ENCODE results near the gene ADSS2. TPM values are rescaled to one million over a fixed set of nuclear protein-coding genes. Genes with fewer than 3 reads are reported as not detected.
A peak's percentile ranks its signal among the peaks of the same experiment; 100 is the strongest.

ADSS2 gene
- total RNA-seq, 1 experiment from 2014 or later = 73.9 TPM

GRCh38 chr1:244400974-244401373 is 50.7 kb downstream of the ADSS2 start:
- ChIA-PET POLR2A (no interaction called here), CTCF (no interaction called here)
- H3K9me3 Mint-ChIP-seq (ENCODE audit: unreplicated experiment) = peaks cover 28% of the 10 kb centered on the region
- BruUV-seq (replicated peaks) = no TSS peak
- DNase-seq = no peak
- H3K4me1 ChIP-seq = peaks cover 4% of the 10 kb centered on the region; the same call in 1 of the 2 replicates
- peaks cover 61% of the 10 kb centered on the region for H3K36me3 Mint-ChIP-seq (ENCODE audit: insufficient read depth, unreplicated experiment)
- H3K4me3 ChIP-seq (ENCODE audit: low read depth, low read length) = no peak overlapping the region
- H3K9me3 ChIP-seq = peaks cover 4% of the 10 kb centered on the region; the same call in 1 of the 2 replicates
- no peak overlapping the region for H3K27ac Mint-ChIP-seq (ENCODE audit: unreplicated experiment)
- H3K27me3 ChIP-seq (replicated peaks; ENCODE audit: control insufficient read depth, insufficient read depth, low read length) = no peaks in the 10 kb centered on the region
- no peak overlapping the region for H3K4me3 Mint-ChIP-seq (ENCODE audit: unreplicated experiment)
- intact Hi-C loops (cut with micrococcal nuclease; ENCODE audit: unreplicated experiment) = no loop called here
- H3K36me3 ChIP-seq (ENCODE audit: control insufficient read depth, insufficient read depth, low read length) = peaks cover 1% of the 10 kb centered on the region; the same call in 1 of the 2 replicates
- TF ChIP-seq, protein P1, sequence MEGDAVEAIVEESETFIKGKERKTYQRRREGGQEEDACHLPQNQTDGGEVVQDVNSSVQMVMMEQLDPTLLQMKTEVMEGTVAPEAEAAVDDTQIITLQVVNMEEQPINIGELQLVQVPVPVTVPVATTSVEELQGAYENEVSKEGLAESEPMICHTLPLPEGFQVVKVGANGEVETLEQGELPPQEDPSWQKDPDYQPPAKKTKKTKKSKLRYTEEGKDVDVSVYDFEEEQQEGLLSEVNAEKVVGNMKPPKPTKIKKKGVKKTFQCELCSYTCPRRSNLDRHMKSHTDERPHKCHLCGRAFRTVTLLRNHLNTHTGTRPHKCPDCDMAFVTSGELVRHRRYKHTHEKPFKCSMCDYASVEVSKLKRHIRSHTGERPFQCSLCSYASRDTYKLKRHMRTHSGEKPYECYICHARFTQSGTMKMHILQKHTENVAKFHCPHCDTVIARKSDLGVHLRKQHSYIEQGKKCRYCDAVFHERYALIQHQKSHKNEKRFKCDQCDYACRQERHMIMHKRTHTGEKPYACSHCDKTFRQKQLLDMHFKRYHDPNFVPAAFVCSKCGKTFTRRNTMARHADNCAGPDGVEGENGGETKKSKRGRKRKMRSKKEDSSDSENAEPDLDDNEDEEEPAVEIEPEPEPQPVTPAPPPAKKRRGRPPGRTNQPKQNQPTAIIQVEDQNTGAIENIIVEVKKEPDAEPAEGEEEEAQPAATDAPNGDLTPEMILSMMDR (IDR thresholded peaks at IDR 0.05; ENCODE audit: insufficient read depth in 1 of 2, low read depth in 1 of 2, low read length in 1 of 2, severe bottlenecking in 1 of 2, unreplicated experiment in 1 of 2) = no peak
- H3K4me1 Mint-ChIP-seq (ENCODE audit: low read depth, unreplicated experiment) = no peaks in the 10 kb centered on the region
- no peaks in the 10 kb centered on the region for H3K27me3 Mint-ChIP-seq (ENCODE audit: insufficient read depth, unreplicated experiment)

DNA sequence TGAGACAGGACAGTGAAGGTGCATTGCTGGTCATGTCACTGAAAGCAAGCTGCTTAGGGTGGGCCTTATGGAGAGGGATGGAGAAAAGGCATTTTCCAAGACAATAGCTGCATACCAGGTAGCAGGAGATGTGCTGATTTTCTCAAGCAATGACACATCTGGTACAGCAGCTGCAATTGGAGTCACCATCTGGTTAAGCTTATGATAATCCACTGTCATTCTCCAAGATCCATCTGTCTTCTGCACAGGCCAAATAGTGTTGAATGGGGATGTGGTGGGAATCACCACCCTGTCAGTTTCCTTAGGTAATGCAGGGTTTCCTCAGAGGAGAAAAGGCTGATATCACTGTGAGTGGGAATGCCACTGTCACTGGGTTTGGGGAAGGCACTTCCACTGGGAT is 54.6 kb downstream of the ADSS2 start:
- DNase-seq = no peak
- no peak overlapping the region for H3K4me3 ChIP-seq (ENCODE audit: low read depth, low read length)
- Mint-ChIP-seq H3K27ac (ENCODE audit: unreplicated experiment) (no peak overlapping the region), H3K27me3 (ENCODE audit: insufficient read depth, unreplicated experiment) (no peaks in the 10 kb centered on the region), H3K9me3 (ENCODE audit: unreplicated experiment) (peaks cover 13% of the 10 kb centered on the region), H3K36me3 (ENCODE audit: insufficient read depth, unreplicated experiment) (peaks cover 34% of the 10 kb centered on the region), H3K4me1 (ENCODE audit: low read depth, unreplicated experiment) (peaks cover 1% of the 10 kb centered on the region), H3K4me3 (ENCODE audit: unreplicated experiment) (no peak overlapping the region)
- POLR2A ChIA-PET = no interaction called here
- H3K27me3 ChIP-seq (replicated peaks; ENCODE audit: control insufficient read depth, insufficient read depth, low read length) = no peaks in the 10 kb centered on the region
- H3K36me3 ChIP-seq (ENCODE audit: control insufficient read depth, insufficient read depth, low read length) = peaks cover 1% of the 10 kb centered on the region; the same call in 1 of the 2 replicates
- peaks cover 4% of the 10 kb centered on the region; the same call in 1 of the 2 replicates for H3K9me3 ChIP-seq
- H3K4me1 ChIP-seq = peaks cover 8% of the 10 kb centered on the region
- TF ChIP-seq, protein P1 (IDR thresholded peaks at IDR 0.05; ENCODE audit: insufficient read depth in 1 of 2, low read depth in 1 of 2, low read length in 1 of 2, severe bottlenecking in 1 of 2, unreplicated experiment in 1 of 2) = no peak
- BruUV-seq (replicated peaks) = no TSS peak
- CTCF ChIA-PET = no interaction called here
- intact Hi-C loops (cut with micrococcal nuclease; ENCODE audit: unreplicated experiment) = no loop called here

DNA sequence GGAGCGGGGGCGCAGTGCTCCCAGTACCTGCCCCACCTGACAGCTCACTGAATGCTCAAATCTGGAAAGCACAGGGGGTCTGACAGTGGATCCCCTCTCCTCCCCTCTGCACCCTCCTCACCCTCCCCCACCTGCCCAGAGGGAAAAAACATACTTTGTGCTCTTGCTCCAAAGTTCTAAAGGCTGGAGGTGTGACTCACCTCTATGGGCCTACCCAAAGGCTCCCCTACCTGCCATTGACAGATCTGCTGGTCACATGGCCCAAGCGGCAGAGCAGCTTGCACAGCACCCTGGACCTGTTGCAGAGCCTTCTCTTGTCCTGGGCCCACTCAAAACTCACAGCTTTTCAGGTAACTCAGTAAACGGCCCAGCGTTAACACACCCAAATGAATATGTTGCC is 55.7 kb downstream of the ADSS2 start:
- Mint-ChIP-seq H3K36me3 (ENCODE audit: insufficient read depth, unreplicated experiment) (peaks cover 22% of the 10 kb centered on the region), H3K27me3 (ENCODE audit: insufficient read depth, unreplicated experiment) (no peaks in the 10 kb centered on the region), H3K4me3 (ENCODE audit: unreplicated experiment) (no peak overlapping the region), H3K9me3 (ENCODE audit: unreplicated experiment) (peaks cover 4% of the 10 kb centered on the region), H3K4me1 (ENCODE audit: low read depth, unreplicated experiment) (peaks cover 9% of the 10 kb centered on the region), H3K27ac (ENCODE audit: unreplicated experiment) (no peak overlapping the region)
- Histone ChIP-seq H3K4me3 (ENCODE audit: low read depth, low read length) (no peak overlapping the region), H3K9me3 (peaks cover 4% of the 10 kb centered on the region; the same call in 1 of the 2 replicates), H3K36me3 (ENCODE audit: control insufficient read depth, insufficient read depth, low read length) (no peaks in the 10 kb centered on the region), H3K27me3 (replicated peaks; ENCODE audit: control insufficient read depth, insufficient read depth, low read length) (no peaks in the 10 kb centered on the region), H3K4me1 (peaks cover 20% of the 10 kb centered on the region)
- CTCF ChIA-PET = no interaction called here
- POLR2A ChIA-PET = no interaction called here
- intact Hi-C loops (cut with micrococcal nuclease; ENCODE audit: unreplicated experiment) = no loop called here
- peak; percentile 28 to 49 for DNase-seq
- TF ChIP-seq, protein P1 (IDR thresholded peaks at IDR 0.05; ENCODE audit: insufficient read depth in 1 of 2, low read depth in 1 of 2, low read length in 1 of 2, severe bottlenecking in 1 of 2, unreplicated experiment in 1 of 2) = no peak
- BruUV-seq (replicated peaks) = no TSS peak
